ENCODE data around the gene PDE4D. TPM values are rescaled to one million over a fixed set of nuclear protein-coding genes. Genes with fewer than 3 reads are reported as not detected.
"Not testable (repeated sequence)": the region's sequence is repeated elsewhere in the genome, so short reads cannot be mapped to it uniquely, and the experiment has no call there.

Gene PDE4D
- total RNA-seq, 1 donor from 2014 or later = 2.3 TPM

DNA sequence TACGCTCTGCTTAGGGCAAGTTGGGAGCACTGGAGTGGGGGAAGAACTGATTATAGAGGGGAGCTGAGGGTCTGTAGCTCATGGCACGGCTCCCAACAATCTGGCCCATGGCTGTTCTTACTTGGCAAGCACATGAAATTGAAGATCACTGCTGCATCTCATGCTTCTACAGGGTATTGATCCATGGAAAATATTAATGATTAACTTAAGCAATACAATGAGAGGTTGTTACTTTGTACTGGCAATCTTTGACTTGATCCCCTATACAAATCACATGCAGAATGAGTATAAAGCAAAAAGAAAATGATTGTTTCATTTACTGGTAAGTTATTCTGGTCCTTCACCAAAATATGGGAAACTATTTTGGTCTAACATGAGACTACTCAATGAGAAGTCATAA, 481.1 kb downstream of the PDE4D start:
- Histone ChIP-seq H3K27ac (no peak overlapping the region), H3K27me3 (no peaks in the 10 kb centered on the region), H3K79me2 (ENCODE audit: low read depth) (no peaks in the 10 kb centered on the region), H3K4me1 (no peaks in the 10 kb centered on the region), H4K20me1 (ENCODE audit: low read depth) (no peaks in the 10 kb centered on the region), H3K36me3 (no peaks in the 10 kb centered on the region), H3K4me2 (no peak overlapping the region), H3K4me3 (no peak overlapping the region), H2AFZ (replicated peaks) (no peak overlapping the region), H3K9ac (no peak overlapping the region), H3K9me3 (ENCODE audit: low read depth) (no peaks in the 10 kb centered on the region), H3F3A (ENCODE audit: low read depth) (no peaks in the 10 kb centered on the region)
- no peak for TF ChIP-seq EZH2 (IDR thresholded peaks at IDR 0.05)
- TF ChIP-seq, protein P1, sequence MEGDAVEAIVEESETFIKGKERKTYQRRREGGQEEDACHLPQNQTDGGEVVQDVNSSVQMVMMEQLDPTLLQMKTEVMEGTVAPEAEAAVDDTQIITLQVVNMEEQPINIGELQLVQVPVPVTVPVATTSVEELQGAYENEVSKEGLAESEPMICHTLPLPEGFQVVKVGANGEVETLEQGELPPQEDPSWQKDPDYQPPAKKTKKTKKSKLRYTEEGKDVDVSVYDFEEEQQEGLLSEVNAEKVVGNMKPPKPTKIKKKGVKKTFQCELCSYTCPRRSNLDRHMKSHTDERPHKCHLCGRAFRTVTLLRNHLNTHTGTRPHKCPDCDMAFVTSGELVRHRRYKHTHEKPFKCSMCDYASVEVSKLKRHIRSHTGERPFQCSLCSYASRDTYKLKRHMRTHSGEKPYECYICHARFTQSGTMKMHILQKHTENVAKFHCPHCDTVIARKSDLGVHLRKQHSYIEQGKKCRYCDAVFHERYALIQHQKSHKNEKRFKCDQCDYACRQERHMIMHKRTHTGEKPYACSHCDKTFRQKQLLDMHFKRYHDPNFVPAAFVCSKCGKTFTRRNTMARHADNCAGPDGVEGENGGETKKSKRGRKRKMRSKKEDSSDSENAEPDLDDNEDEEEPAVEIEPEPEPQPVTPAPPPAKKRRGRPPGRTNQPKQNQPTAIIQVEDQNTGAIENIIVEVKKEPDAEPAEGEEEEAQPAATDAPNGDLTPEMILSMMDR (IDR thresholded peaks at IDR 0.05) = no peak
- TF ChIP-seq EZH2phosphoT487 (IDR thresholded peaks at IDR 0.05) = no peak
- Mint-ChIP-seq H3K36me3 (no peaks in the 10 kb centered on the region), H3K9me3 (peaks cover 15% of the 10 kb centered on the region), H3K4me3 (no peak overlapping the region), H3K4me1 (no peaks in the 10 kb centered on the region), H3K27me3 (ENCODE audit: insufficient read depth, low read depth) (no peaks in the 10 kb centered on the region), H3K27ac (no peak overlapping the region)
- DNase-seq (ENCODE audit: low spot score) = no peak

DNA sequence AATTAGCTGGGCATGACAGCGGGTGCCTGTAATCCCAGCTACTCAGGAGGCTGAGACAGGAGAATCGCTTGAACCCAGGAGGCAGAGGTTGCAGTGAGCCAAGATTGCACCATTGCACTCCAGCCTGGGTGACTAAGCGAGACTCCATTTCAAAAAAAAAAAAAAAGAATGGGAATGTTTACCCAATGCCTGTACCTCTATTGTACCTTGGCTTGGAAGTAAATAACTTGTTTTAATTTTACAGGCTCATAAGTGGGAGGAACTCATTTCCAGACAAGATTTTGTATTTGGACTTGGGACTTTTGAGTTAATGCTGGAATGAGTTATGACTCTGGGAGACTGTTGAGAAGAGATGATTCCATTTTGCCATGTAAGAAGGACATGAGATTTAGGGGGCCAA, 484.5 kb downstream of the PDE4D start:
- H3K4me3 Mint-ChIP-seq; H3K79me2 ChIP-seq (ENCODE audit: low read depth); H3K36me3 Mint-ChIP-seq; H3K36me3 ChIP-seq; H3K27ac ChIP-seq; H3F3A ChIP-seq (ENCODE audit: low read depth); H3K4me3 ChIP-seq; DNase-seq (ENCODE audit: low spot score); H3K27me3 ChIP-seq; H2AFZ ChIP-seq (replicated peaks); H3K9me3 ChIP-seq (ENCODE audit: low read depth); H3K4me1 ChIP-seq; H3K9ac ChIP-seq; H3K27me3 Mint-ChIP-seq (ENCODE audit: insufficient read depth, low read depth); H3K27ac Mint-ChIP-seq; H3K4me2 ChIP-seq; H3K4me1 Mint-ChIP-seq; H4K20me1 ChIP-seq (ENCODE audit: low read depth): not testable (repeated sequence)
- H3K9me3 Mint-ChIP-seq = peaks cover 35% of the 10 kb centered on the region

DNA sequence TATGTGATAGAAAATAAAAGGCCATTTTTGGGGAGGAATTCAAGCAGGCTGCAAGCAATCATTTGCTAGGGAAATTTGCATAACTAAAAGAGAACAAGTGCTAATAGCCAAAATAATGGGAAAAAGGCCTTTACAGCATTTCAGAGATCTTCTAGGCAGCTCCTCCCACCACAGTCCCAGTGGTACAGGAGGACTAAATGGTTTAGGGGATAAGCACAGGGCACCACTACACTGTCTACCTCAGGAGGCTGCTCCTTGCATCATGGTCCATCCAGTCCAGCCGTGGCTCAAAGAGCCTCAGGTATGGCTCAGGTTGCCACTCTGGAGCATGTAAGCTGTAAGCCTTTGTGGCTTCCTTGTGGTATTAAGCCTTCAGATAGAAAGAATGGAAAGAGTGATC, 485.6 kb downstream of the PDE4D start:
- Mint-ChIP-seq H3K9me3 (peaks cover 40% of the 10 kb centered on the region), H3K36me3 (no peaks in the 10 kb centered on the region)

DNA sequence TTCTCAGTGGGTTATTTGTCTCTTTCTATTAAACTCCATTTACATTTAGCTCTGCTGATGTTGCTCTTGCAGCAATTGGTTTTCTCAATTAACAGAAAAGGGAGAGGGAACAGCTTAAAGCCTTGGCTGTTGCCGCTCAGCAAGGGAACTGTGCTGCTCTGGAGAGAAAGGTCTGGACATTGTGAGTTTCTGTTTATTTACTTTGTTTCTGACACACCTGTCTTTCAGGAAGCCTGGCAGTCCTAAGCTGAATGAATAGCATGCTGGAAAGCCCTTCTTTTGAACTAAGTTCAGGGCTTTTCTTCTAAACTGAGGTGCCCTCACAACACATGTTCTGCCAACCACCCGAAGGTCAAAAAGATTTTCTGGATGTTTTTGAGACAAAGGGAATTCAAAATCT, 491.9 kb downstream of the PDE4D start:
- H3K4me3 Mint-ChIP-seq = no peak overlapping the region
- no peak overlapping the region for H3K27ac Mint-ChIP-seq
- peaks cover 22% of the 10 kb centered on the region for H3K9me3 Mint-ChIP-seq

More for the DNA sequence above, 485.6 kb downstream of the PDE4D start:
- Mint-ChIP-seq H3K27ac (no peak overlapping the region), H3K4me3 (no peak overlapping the region), H3K4me1 (no peaks in the 10 kb centered on the region), H3K27me3 (ENCODE audit: insufficient read depth, low read depth) (no peaks in the 10 kb centered on the region)
- TF ChIP-seq EZH2phosphoT487 (IDR thresholded peaks at IDR 0.05) (no peak), EZH2 (IDR thresholded peaks at IDR 0.05) (no peak)
- TF ChIP-seq, protein P1 (IDR thresholded peaks at IDR 0.05) = no peak
- no peaks in the 10 kb centered on the region for H4K20me1 ChIP-seq (ENCODE audit: low read depth)
- no peaks in the 10 kb centered on the region for H3K36me3 ChIP-seq
- H3F3A ChIP-seq (ENCODE audit: low read depth) = no peaks in the 10 kb centered on the region
- H3K27ac ChIP-seq = no peak overlapping the region
- H3K4me3 ChIP-seq = no peak overlapping the region
- H3K27me3 ChIP-seq = no peaks in the 10 kb centered on the region
- no peak overlapping the region for H3K9ac ChIP-seq
- no peaks in the 10 kb centered on the region for H3K79me2 ChIP-seq (ENCODE audit: low read depth)
- no peak overlapping the region for H2AFZ ChIP-seq (replicated peaks)
- H3K9me3 ChIP-seq (ENCODE audit: low read depth) = no peaks in the 10 kb centered on the region
- H3K4me2 ChIP-seq = no peak overlapping the region
- no peak for DNase-seq (ENCODE audit: low spot score)
- no peaks in the 10 kb centered on the region for H3K4me1 ChIP-seq

DNA sequence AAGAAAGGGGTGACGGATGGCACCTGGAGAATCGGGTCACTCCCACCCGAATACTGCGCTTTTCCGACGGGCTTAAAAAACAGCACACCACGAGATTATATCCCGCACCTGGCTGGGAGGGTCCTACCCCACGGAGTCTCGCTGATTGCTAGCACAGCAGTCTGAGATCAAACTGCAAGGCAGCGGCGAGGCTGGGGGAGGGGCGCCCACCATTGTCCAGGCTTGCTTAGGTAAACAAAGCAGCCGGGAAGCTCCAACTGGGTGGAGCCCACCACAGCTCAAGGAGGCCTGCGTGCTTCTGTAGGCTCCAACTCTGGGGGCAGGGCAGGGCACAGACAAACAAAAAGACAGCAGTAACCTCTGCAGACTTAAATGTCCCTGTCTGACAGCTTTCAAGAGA, 498.6 kb downstream of the PDE4D start:
- not testable (repeated sequence) for H3K36me3 ChIP-seq; H2AFZ ChIP-seq (replicated peaks); H3K9me3 Mint-ChIP-seq; H3K36me3 Mint-ChIP-seq; H3K4me2 ChIP-seq; H3K27me3 ChIP-seq; H3K4me1 ChIP-seq; H3K79me2 ChIP-seq (ENCODE audit: low read depth); H3K9ac ChIP-seq; H3K4me1 Mint-ChIP-seq; H3K27ac Mint-ChIP-seq; H4K20me1 ChIP-seq (ENCODE audit: low read depth); H3K9me3 ChIP-seq (ENCODE audit: low read depth); H3K4me3 ChIP-seq; H3K4me3 Mint-ChIP-seq; H3K27ac ChIP-seq; H3F3A ChIP-seq (ENCODE audit: low read depth); H3K27me3 Mint-ChIP-seq (ENCODE audit: insufficient read depth, low read depth); DNase-seq (ENCODE audit: low spot score)

More for the DNA sequence above, 491.9 kb downstream of the PDE4D start:
- H3K36me3 Mint-ChIP-seq = no peaks in the 10 kb centered on the region
- no peak overlapping the region for H3K4me3 ChIP-seq
- no peak overlapping the region for H2AFZ ChIP-seq (replicated peaks)
- H3K27me3 Mint-ChIP-seq (ENCODE audit: insufficient read depth, low read depth) = peaks cover 2% of the 10 kb centered on the region
- no peaks in the 10 kb centered on the region for H3F3A ChIP-seq (ENCODE audit: low read depth)
- no peak for DNase-seq (ENCODE audit: low spot score)
- no peak overlapping the region for H3K4me2 ChIP-seq
- no peak overlapping the region for H3K27ac ChIP-seq
- H3K36me3 ChIP-seq = no peaks in the 10 kb centered on the region
- no peaks in the 10 kb centered on the region for H3K79me2 ChIP-seq (ENCODE audit: low read depth)
- H3K9ac ChIP-seq = no peak overlapping the region
- no peaks in the 10 kb centered on the region for H3K27me3 ChIP-seq
- H3K4me1 Mint-ChIP-seq = no peaks in the 10 kb centered on the region
- H3K9me3 ChIP-seq (ENCODE audit: low read depth) = no peaks in the 10 kb centered on the region
- TF ChIP-seq EZH2phosphoT487 (IDR thresholded peaks at IDR 0.05) (no peak), EZH2 (IDR thresholded peaks at IDR 0.05) (no peak)
- TF ChIP-seq, protein P1 (IDR thresholded peaks at IDR 0.05) = no peak
- H4K20me1 ChIP-seq (ENCODE audit: low read depth) = no peaks in the 10 kb centered on the region
- no peaks in the 10 kb centered on the region for H3K4me1 ChIP-seq

Data from neural progenitor cell (in vitro differentiated cells).